ENCODE results near the gene GGCT. TPM values are rescaled to one million over a fixed set of nuclear protein-coding genes. Genes with fewer than 3 reads are reported as not detected.

GGCT gene
- total RNA-seq, 5 donors from 2014 or later (not counting 1 experiment from before 2014, with no cell fraction given): 7.4 to 14.1 (median 12.5) TPM

GRCh38 chr7:30505174-30505697 lies 607 bp upstream of the GGCT start:
- POLR2A ChIA-PET: no interaction called here
- WGBS (ENCODE audit: insufficient coverage): 5% methylated on average over 15 of the region's 19 CpGs
- Mint-ChIP-seq H3K27ac (peak overlapping the region; percentile 83 to 90), H3K9me3 (no peaks in the 10 kb centered on the region), H3K4me1 (peaks cover 39 to 53% (median 41%) of the 10 kb centered on the region in 3 donors), H3K36me3 (peaks cover 11% of the 10 kb centered on the region), H3K27me3 (no peaks in the 10 kb centered on the region), H3K4me3 (peak overlapping the region; percentile 85 to 90 (median 89))
- Histone ChIP-seq H3K27me3 (replicated peaks in 1 of 2; ENCODE audit: control insufficient read depth in 2 of 2, extremely low read depth in 1 of 2, insufficient read depth in 2 of 2, low read length in 1 of 2) (no peaks in the 10 kb centered on the region), H3K27ac (ENCODE audit: low read length) (peak overlapping the region; percentile 47), H3K4me1 (ENCODE audit: control insufficient read depth in 1 of 2, extremely low read depth in 1 of 2, insufficient read depth in 2 of 2, low read length in 2 of 2) (peaks cover 11 to 18% of the 10 kb centered on the region in 2 experiments), H3K9me3 (no peaks in the 10 kb centered on the region), H3K36me3 (ENCODE audit: control insufficient read depth in 2 of 2, extremely low read depth in 1 of 2, insufficient read depth in 1 of 2, low read length in 1 of 2) (no peaks in the 10 kb centered on the region), H3K4me3 (ENCODE audit: control insufficient read depth in 1 of 2, extremely low read depth in 1 of 2, low read length in 1 of 2) (peak overlapping the region; percentile 86 to 92)
- CTCF ChIA-PET: no interaction called here
- DNase-seq (no peak), ATAC-seq (replicated peaks in 1 of 4) (peak in 3 of 4 experiments; percentile 7 to 10 (median 10))

GRCh38 chr7:30503274-30504212 lies 1.1 kb downstream of the GGCT start:
- Histone ChIP-seq H3K27ac (ENCODE audit: low read length) (no peak overlapping the region), H3K9me3 (no peaks in the 10 kb centered on the region), H3K36me3 (ENCODE audit: control insufficient read depth in 2 of 2, extremely low read depth in 1 of 2, insufficient read depth in 1 of 2, low read length in 1 of 2) (no peaks in the 10 kb centered on the region), H3K4me3 (ENCODE audit: control insufficient read depth in 1 of 2, extremely low read depth in 1 of 2, low read length in 1 of 2) (peak overlapping the region; percentile 86 to 92), H3K4me1 (ENCODE audit: control insufficient read depth in 1 of 2, extremely low read depth in 1 of 2, insufficient read depth in 2 of 2, low read length in 2 of 2) (peaks cover 11 to 18% of the 10 kb centered on the region in 2 experiments), H3K27me3 (replicated peaks in 1 of 2; ENCODE audit: control insufficient read depth in 2 of 2, extremely low read depth in 1 of 2, insufficient read depth in 2 of 2, low read length in 1 of 2) (no peaks in the 10 kb centered on the region)
- Mint-ChIP-seq H3K4me1 (peaks cover 42 to 49% (median 46%) of the 10 kb centered on the region in 3 donors), H3K36me3 (peaks cover 20% of the 10 kb centered on the region), H3K4me3 (peak overlapping the region; percentile 85 to 90 (median 89)), H3K9me3 (no peaks in the 10 kb centered on the region), H3K27me3 (no peaks in the 10 kb centered on the region), H3K27ac (peak overlapping the region; percentile 13 to 60)
- POLR2A ChIA-PET: interaction anchor here in 1 of 2 donors (0.6 kb wide), 2 partner anchors 57 to 151 kb away, joined by 4 to 12 read pairs; no protein-coding TSS in a partner anchor
- CTCF ChIA-PET: interaction anchor here in 1 of 2 donors (0.6 to 1.8 kb wide), 2 partner anchors 7 to 229 kb away, joined by 4 to 5 read pairs; no protein-coding TSS in a partner anchor
- ATAC-seq (replicated peaks in 1 of 4): no peak
- peak in 1 of 35 experiments; percentile 5 for DNase-seq
- WGBS (ENCODE audit: insufficient coverage): 52% methylated on average over 8 of the region's 15 CpGs

GRCh38 chr7:30502470-30503251 lies 2.0 kb downstream of the GGCT start:
- Histone ChIP-seq H3K4me1 (ENCODE audit: control insufficient read depth in 1 of 2, extremely low read depth in 1 of 2, insufficient read depth in 2 of 2, low read length in 2 of 2) (peaks cover 11 to 18% of the 10 kb centered on the region in 2 experiments), H3K27ac (ENCODE audit: low read length) (no peak overlapping the region), H3K4me3 (ENCODE audit: control insufficient read depth in 1 of 2, extremely low read depth in 1 of 2, low read length in 1 of 2) (no peak overlapping the region), H3K9me3 (no peaks in the 10 kb centered on the region), H3K36me3 (ENCODE audit: control insufficient read depth in 2 of 2, extremely low read depth in 1 of 2, insufficient read depth in 1 of 2, low read length in 1 of 2) (peaks cover 0 to 3% of the 10 kb centered on the region in 2 donors), H3K27me3 (replicated peaks in 1 of 2; ENCODE audit: control insufficient read depth in 2 of 2, extremely low read depth in 1 of 2, insufficient read depth in 2 of 2, low read length in 1 of 2) (no peaks in the 10 kb centered on the region)
- Mint-ChIP-seq H3K4me1 (peaks cover 42 to 49% (median 46%) of the 10 kb centered on the region in 3 donors), H3K9me3 (no peaks in the 10 kb centered on the region), H3K27me3 (no peaks in the 10 kb centered on the region), H3K4me3 (peak overlapping the region; percentile 1 to 89 (median 35)), H3K36me3 (peaks cover 20% of the 10 kb centered on the region), H3K27ac (no peak overlapping the region)
- 98% methylated on average over 2 of the region's 2 CpGs for WGBS (ENCODE audit: insufficient coverage)
- POLR2A ChIA-PET: no interaction called here
- DNase-seq: no peak
- CTCF ChIA-PET: interaction anchor here in 1 of 2 donors (1.8 kb wide), 1 partner anchor 8 kb away, joined by 4 read pairs; no protein-coding TSS in a partner anchor
- ATAC-seq (replicated peaks in 1 of 4): no peak

- Histone ChIP-seq H3K27me3 (replicated peaks in 1 of 2; ENCODE audit: control insufficient read depth in 2 of 2, extremely low read depth in 1 of 2, insufficient read depth in 2 of 2, low read length in 1 of 2) (no peaks in the 10 kb centered on the region), H3K36me3 (ENCODE audit: control insufficient read depth in 2 of 2, extremely low read depth in 1 of 2, insufficient read depth in 1 of 2, low read length in 1 of 2) (peaks cover 0 to 7% of the 10 kb centered on the region in 2 donors), H3K4me1 (ENCODE audit: control insufficient read depth in 1 of 2, extremely low read depth in 1 of 2, insufficient read depth in 2 of 2, low read length in 2 of 2) (peaks cover 11 to 18% of the 10 kb centered on the region in 2 experiments), H3K9me3 (peaks cover 3% of the 10 kb centered on the region), H3K4me3 (ENCODE audit: control insufficient read depth in 1 of 2, extremely low read depth in 1 of 2, low read length in 1 of 2) (no peak overlapping the region), H3K27ac (ENCODE audit: low read length) (no peak overlapping the region)
- H3K4me1 Mint-ChIP-seq: peaks cover 42 to 49% (median 46%) of the 10 kb centered on the region in 3 donors
- ATAC-seq (replicated peaks in 1 of 4) (no peak), DNase-seq (no peak)
- WGBS (ENCODE audit: insufficient coverage): no CpG with 5 or more reads among the region's 5 CpGs
- H3K27ac Mint-ChIP-seq: no peak overlapping the region
- ChIA-PET CTCF (no interaction called here), POLR2A (no interaction called here)
- no peaks in the 10 kb centered on the region for H3K9me3 Mint-ChIP-seq
- H3K36me3 Mint-ChIP-seq: peaks cover 29% of the 10 kb centered on the region
- H3K4me3 Mint-ChIP-seq: no peak overlapping the region
- no peaks in the 10 kb centered on the region for H3K27me3 Mint-ChIP-seq
These were observed 3.4 kb downstream of the GGCT start for GRCh38 chr7:30501264-30501663.

GRCh38 chr7:30493228-30493627 lies 11.4 kb downstream of the GGCT start:
- no peak overlapping the region for H3K27ac Mint-ChIP-seq
- no peak overlapping the region for H3K4me3 Mint-ChIP-seq
- ChIA-PET POLR2A (interaction anchor here in 1 of 2 donors (0.5 kb wide), 1 partner anchor 82 kb away, joined by 3 read pairs; no protein-coding TSS in a partner anchor), CTCF (no interaction called here)
- peaks cover 0 to 5% of the 10 kb centered on the region in 2 donors for H3K36me3 ChIP-seq (ENCODE audit: control insufficient read depth in 2 of 2, extremely low read depth in 1 of 2, insufficient read depth in 1 of 2, low read length in 1 of 2)
- no peak overlapping the region for H3K4me3 ChIP-seq (ENCODE audit: control insufficient read depth in 1 of 2, extremely low read depth in 1 of 2, low read length in 1 of 2)
- no peak for DNase-seq
- H3K9me3 Mint-ChIP-seq: peaks cover 0 to 19% (median 17%) of the 10 kb centered on the region in 3 donors
- no peaks in the 10 kb centered on the region for H3K4me1 Mint-ChIP-seq
- no peaks in the 10 kb centered on the region for H3K27me3 Mint-ChIP-seq
- H3K9me3 ChIP-seq: peaks cover 6% of the 10 kb centered on the region
- ATAC-seq (replicated peaks in 1 of 4): no peak
- peaks cover 0 to 3% of the 10 kb centered on the region in 2 experiments for H3K27me3 ChIP-seq (replicated peaks in 1 of 2; ENCODE audit: control insufficient read depth in 2 of 2, extremely low read depth in 1 of 2, insufficient read depth in 2 of 2, low read length in 1 of 2)
- H3K36me3 Mint-ChIP-seq: peaks cover 23% of the 10 kb centered on the region
- H3K27ac ChIP-seq (ENCODE audit: low read length): no peak overlapping the region
- H3K4me1 ChIP-seq (ENCODE audit: control insufficient read depth in 1 of 2, extremely low read depth in 1 of 2, insufficient read depth in 2 of 2, low read length in 2 of 2): no peaks in the 10 kb centered on the region

- H3K4me1 Mint-ChIP-seq: no peaks in the 10 kb centered on the region
- DNase-seq (no peak), ATAC-seq (replicated peaks in 1 of 4) (no peak)
- Histone ChIP-seq H3K36me3 (ENCODE audit: control insufficient read depth in 2 of 2, extremely low read depth in 1 of 2, insufficient read depth in 1 of 2, low read length in 1 of 2) (peaks cover 0 to 2% of the 10 kb centered on the region in 2 donors), H3K27ac (ENCODE audit: low read length) (no peak overlapping the region), H3K4me3 (ENCODE audit: control insufficient read depth in 1 of 2, extremely low read depth in 1 of 2, low read length in 1 of 2) (no peak overlapping the region), H3K9me3 (peaks cover 3% of the 10 kb centered on the region), H3K27me3 (replicated peaks in 1 of 2; ENCODE audit: control insufficient read depth in 2 of 2, extremely low read depth in 1 of 2, insufficient read depth in 2 of 2, low read length in 1 of 2) (peaks cover 0 to 3% of the 10 kb centered on the region in 2 experiments), H3K4me1 (ENCODE audit: control insufficient read depth in 1 of 2, extremely low read depth in 1 of 2, insufficient read depth in 2 of 2, low read length in 2 of 2) (no peaks in the 10 kb centered on the region)
- POLR2A ChIA-PET: no interaction called here
- H3K27me3 Mint-ChIP-seq: no peaks in the 10 kb centered on the region
- peaks cover 0 to 19% (median 17%) of the 10 kb centered on the region in 3 donors for H3K9me3 Mint-ChIP-seq
- H3K4me3 Mint-ChIP-seq: no peak overlapping the region
- no peak overlapping the region for H3K27ac Mint-ChIP-seq
- CTCF ChIA-PET: no interaction called here
- H3K36me3 Mint-ChIP-seq: peaks cover 15% of the 10 kb centered on the region
These were observed 13.2 kb downstream of the GGCT start for GRCh38 chr7:30491417-30491816.
